IMR-90 (cell line): ENCODE data around the gene LNX1. TPM values are rescaled to one million over a fixed set of nuclear protein-coding genes. Genes with fewer than 3 reads are reported as not detected.
A peak's percentile ranks its signal among the peaks of the same experiment; 100 is the strongest.

ENCODE experiments used
- ATAC-seq: fragments of 200-7000 bp; cut with Tn5 transposase; 2 replicates; pipeline ENCODE4 v1.9.1; 2020; ENCODE audit warnings: low read depth, mild to moderate bottlenecking, moderate library complexity
- BruUV-seq: library from RNA; stranded (reverse); fragments of 400-500 nt; replicated peaks from 2 replicates; lab custom pipeline; 2021; lab: Mats Ljungman, UMichigan
- CTCF ChIA-PET: fragments of 300-600 bp; formaldehyde crosslinking; extraction: SDS; loops from one replicate; lab custom pipeline; 2021; ENCODE audit warnings: antibody characterized with exemption; lab: Yijun Ruan, JAX
- POLR2A ChIA-PET: fragments of 300-600 bp; sonication (Branson Sonifier 250); formaldehyde crosslinking; loops from one replicate; lab custom pipeline; 2022; ENCODE audit warnings: antibody characterized with exemption; ENCODE audit not compliant: unreplicated experiment; lab: Charles Lee
- DNase-seq: peaks from one replicate; pipeline ENCODE4 v3.0.0; 2013
- H2AFZ ChIP-seq: replicated peaks from 2 replicates; pipeline ENCODE3; 2013; ENCODE audit warnings: low read length, mild to moderate bottlenecking; ENCODE audit not compliant: poor library complexity
- H2AK5ac ChIP-seq: 2 replicates; pipeline ENCODE4 v1.6.1; 2013; ENCODE audit warnings: low read depth, low read length, inconsistent platforms
- H2AK9ac ChIP-seq: replicated peaks from 2 replicates; pipeline ENCODE3; 2013; ENCODE audit warnings: mild to moderate bottlenecking, low read depth, low read length, moderate library complexity; ENCODE audit not compliant: poor library complexity
- H2BK120ac ChIP-seq: 2 replicates; pipeline ENCODE4 v1.6.1; 2013; ENCODE audit warnings: low read depth, low read length, inconsistent platforms
- H2BK15ac ChIP-seq: 3 replicates; pipeline ENCODE4 v1.6.1; 2013; ENCODE audit warnings: low read depth, low read length, inconsistent platforms
- H2BK20ac ChIP-seq: 2 replicates; pipeline ENCODE4 v1.6.1; 2013; ENCODE audit warnings: low read depth, mild to moderate bottlenecking, inconsistent platforms, low read length, moderate library complexity
- H2BK5ac ChIP-seq: 2 replicates; pipeline ENCODE4 v1.6.1; 2013; ENCODE audit warnings: mild to moderate bottlenecking, low read depth, low read length, inconsistent platforms; ENCODE audit not compliant: poor library complexity, severe bottlenecking
- H3K14ac ChIP-seq: replicated peaks from 2 replicates; pipeline ENCODE4 v1.6.1; 2013; ENCODE audit warnings: low read depth, low read length, inconsistent platforms
- H3K18ac ChIP-seq: 2 replicates; pipeline ENCODE4 v1.6.1; 2013; ENCODE audit warnings: low read depth, low read length, control low read depth
- H3K23ac ChIP-seq: 2 replicates; pipeline ENCODE4 v1.6.1; 2013; ENCODE audit warnings: low read depth, low read length, inconsistent platforms
- H3K27ac ChIP-seq: 2 replicates; pipeline ENCODE4 v1.5.1; 2013; ENCODE audit warnings: mild to moderate bottlenecking, control low read depth, low read length; ENCODE audit not compliant: insufficient read depth
- H3K27me3 ChIP-seq: 2 replicates; pipeline ENCODE4 v1.6.1; 2013; ENCODE audit warnings: low read length; ENCODE audit not compliant: control insufficient read depth, insufficient read depth
- H3K36me3 ChIP-seq: 2 replicates; pipeline ENCODE4 v1.6.1; 2013; ENCODE audit warnings: low read length, mixed read lengths; ENCODE audit not compliant: control insufficient read depth, insufficient read depth
- H3K4ac ChIP-seq: 2 replicates; pipeline ENCODE4 v1.6.1; 2013; ENCODE audit warnings: low read depth, low read length, inconsistent platforms
- H3K4me1 ChIP-seq: 2 replicates; pipeline ENCODE4 v1.6.1; 2013; ENCODE audit warnings: low read length, mixed read lengths; ENCODE audit not compliant: control insufficient read depth, insufficient read depth
- H3K4me2 ChIP-seq: 2 replicates; pipeline ENCODE4 v1.6.1; 2013; ENCODE audit warnings: low read depth, mild to moderate bottlenecking, control low read depth, low read length, moderate library complexity
- H3K4me3 ChIP-seq: 2 replicates; pipeline ENCODE4 v1.5.1; 2013; ENCODE audit warnings: low read depth, mild to moderate bottlenecking, control low read depth, low read length, moderate library complexity; ENCODE audit not compliant: insufficient read depth
- H3K56ac ChIP-seq: 2 replicates; pipeline ENCODE4 v1.6.1; 2013; ENCODE audit warnings: low read length, inconsistent platforms; ENCODE audit not compliant: insufficient read depth; ENCODE audit errors: extremely low read depth
- H3K79me1 ChIP-seq, 2 experiments: 2 replicates each; pipeline ENCODE4 v1.6.1; 2013; ENCODE audit warnings: low read length in 2 of 2, inconsistent platforms in 1 of 2, low read depth in 1 of 2
- H3K9ac ChIP-seq: 2 replicates; pipeline ENCODE4 v1.6.1; 2013; ENCODE audit warnings: low read depth, low read length, control low read depth
- H3K9me1 ChIP-seq: 2 replicates; pipeline ENCODE4 v1.6.1; 2013; ENCODE audit warnings: low read length, inconsistent platforms; ENCODE audit not compliant: insufficient read depth
- H3K9me3 ChIP-seq: 2 replicates; pipeline ENCODE4 v1.6.1; 2013; ENCODE audit warnings: low read length; ENCODE audit not compliant: control insufficient read depth, insufficient read depth
- H4K20me1 ChIP-seq: 2 replicates; pipeline ENCODE4 v1.6.1; 2013; ENCODE audit warnings: low read length, inconsistent platforms; ENCODE audit not compliant: insufficient read depth
- H4K5ac ChIP-seq: 2 replicates; pipeline ENCODE4 v1.6.1; 2013; ENCODE audit warnings: mild to moderate bottlenecking, low read depth, low read length, control low read depth
- H4K8ac ChIP-seq, 2 experiments: 2 replicates each; pipeline ENCODE4 v1.6.1; 2013; ENCODE audit warnings: low read depth in 2 of 2, low read length in 2 of 2, control low read depth in 1 of 2, inconsistent platforms in 1 of 2
- H4K91ac ChIP-seq: 2 replicates; pipeline ENCODE4 v1.6.1; 2013; ENCODE audit warnings: low read depth, low read length, inconsistent platforms; ENCODE audit not compliant: insufficient read depth
- BHLHE40 ChIP-seq: fragments of 150-350 bp; IDR thresholded peaks from 2 replicates; pipeline ENCODE4 v1.6.1; 2016; ENCODE audit warnings: mild to moderate bottlenecking, low read depth, low read length
- CEBPB ChIP-seq: IDR thresholded peaks from 2 replicates; pipeline ENCODE4 v1.6.1; 2012; ENCODE audit warnings: low read depth, low read length, improper control_type of control experiment
- CHD1 ChIP-seq: IDR thresholded peaks from 2 replicates; pipeline ENCODE4 v1.6.1; 2012; ENCODE audit warnings: low read depth, low read length, improper control_type of control experiment
- CTCF ChIP-seq: conservative IDR thresholded peaks from 2 replicates; pipeline ENCODE4 v1.5.1; 2012; ENCODE audit warnings: mild to moderate bottlenecking, low read depth, low read length, improper control_type of control experiment
- ELK1 ChIP-seq: fragments of 150-350 bp; IDR thresholded peaks from 2 replicates; pipeline ENCODE4 v1.6.1; 2016; ENCODE audit warnings: low read depth, mild to moderate bottlenecking, low read length, moderate library complexity, borderline replicate concordance
- FOS ChIP-seq: fragments of 150-350 bp; IDR thresholded peaks from 2 replicates; pipeline ENCODE4 v1.6.1; 2016; ENCODE audit warnings: low read depth, low read length
- MAFK ChIP-seq: IDR thresholded peaks from 2 replicates; pipeline ENCODE4 v1.6.1; 2012; ENCODE audit warnings: low read depth, low read length, improper control_type of control experiment
- MAZ ChIP-seq: IDR thresholded peaks from 2 replicates; pipeline ENCODE4 v1.6.1; 2012; ENCODE audit warnings: low read depth, mild to moderate bottlenecking, low read length, improper control_type of control experiment, moderate library complexity, borderline replicate concordance
- MXI1 ChIP-seq: IDR thresholded peaks from 2 replicates; pipeline ENCODE4 v1.6.1; 2012; ENCODE audit warnings: low read depth, mild to moderate bottlenecking, low read length, moderate library complexity, borderline replicate concordance
- NFE2L2 ChIP-seq: fragments of 150-350 bp; IDR thresholded peaks from 2 replicates; pipeline ENCODE4 v1.6.1; 2016; ENCODE audit warnings: low read depth, mild to moderate bottlenecking, low read length
- POLR2A ChIP-seq: IDR thresholded peaks from 2 replicates; pipeline ENCODE4 v1.6.1; 2012; ENCODE audit warnings: mild to moderate bottlenecking, low read depth, low read length
- RAD21 ChIP-seq: IDR thresholded peaks from 2 replicates; pipeline ENCODE4 v1.6.1; 2012; ENCODE audit warnings: low read length, improper control_type of control experiment
- RCOR1 ChIP-seq: IDR thresholded peaks from 2 replicates; pipeline ENCODE4 v1.6.1; 2012; ENCODE audit warnings: mild to moderate bottlenecking, low read length, improper control_type of control experiment; ENCODE audit not compliant: insufficient replicate concordance
- RFX5 ChIP-seq: IDR thresholded peaks from 2 replicates; pipeline ENCODE4 v1.8.0; 2012; ENCODE audit warnings: low read depth, mild to moderate bottlenecking, low read length, moderate library complexity
- SMC3 ChIP-seq: fragments of 150-350 bp; IDR thresholded peaks from 2 replicates; pipeline ENCODE4 v1.6.1; 2016; ENCODE audit warnings: low read depth, mild to moderate bottlenecking, antibody characterized with exemption, low read length, moderate library complexity
- USF2 ChIP-seq: fragments of 150-350 bp; IDR thresholded peaks from 2 replicates; pipeline ENCODE4 v1.6.1; 2017; ENCODE audit warnings: mild to moderate bottlenecking, antibody characterized with exemption, low read length, low read depth
- WGBS, 2 experiments: methylation state at CpG; one replicate each; pipeline versions ENCODE4 v1.1.5 to v1.1.7; 2013; ENCODE audit warnings: missing lambda C conversion rate in 2 of 2; ENCODE audit not compliant: insufficient read length in 1 of 2; ENCODE audit errors: extremely low coverage in 2 of 2; 5-methylcytosine and 5-hydroxymethylcytosine counted together
- dilution Hi-C: fragments of 300-500 bp; cut with HindIII; formaldehyde crosslinking; loops from one replicate; pipeline ENCODE4 v1.14.3; 2018; ENCODE audit warnings: low sequenced_read_pairs; ENCODE audit not compliant: unreplicated experiment
- in situ Hi-C: fragments of 300-500 bp; cut with MboI; formaldehyde crosslinking; loops from 3 replicates; pipeline ENCODE4 v1.14.3; 2019; ENCODE audit warnings: low sequenced_read_pairs, inconsistent platforms, mixed read lengths
- intact Hi-C: fragments of 100-400 bp; cut with micrococcal nuclease; formaldehyde crosslinking; loops from 2 replicates; pipeline ENCODE4 v1.10.0; 2022
- polyA plus RNA-seq, 3 experiments: library from polyadenylated mRNA; depleted of rRNA; stranded (reverse); fragments of >200 nt; gene quantifications; 2 replicates each; pipeline ENCODE4 v1.2.3, GENCODE V29; 2012; ENCODE audit warnings: low replicate concordance in 1 of 3
- total RNA-seq: library from RNA; depleted of rRNA; stranded (reverse); fragments of >200 nt; gene quantifications from 2 replicates; pipeline ENCODE4 v1.2.3, GENCODE V29; 2012

The LNX1 gene
- total and polyA plus RNA-seq, 2 of the 4 experiments (the other 2 are of a cell fraction), result 0.15 to 0.36 TPM

- WGBS, 2 experiments, result no CpG with 5 or more reads among the region's 2 CpGs
- peak overlapping the region; percentile 59; the same call in 1 of the 2 replicates for H3K14ac ChIP-seq
- H4K5ac ChIP-seq, result peak overlapping the region; percentile 37; the same call in 1 of the 2 replicates
- intact Hi-C loops, result no loop called here
- POLR2A ChIA-PET, result interaction anchor here (0.5 kb wide), 1 partner anchor 883 kb away, joined by 15 read pairs; no protein-coding TSS in a partner anchor
- peaks cover 18% of the 10 kb centered on the region for H3K4me1 ChIP-seq
- H3K23ac ChIP-seq, result peak overlapping the region; percentile 9; the same call in 1 of the 2 replicates
- peaks cover 16% of the 10 kb centered on the region for H3K9me1 ChIP-seq
- no peak overlapping the region for H2AK9ac ChIP-seq
- no peaks in the 10 kb centered on the region for H3K9me3 ChIP-seq
- H3K27me3 ChIP-seq, result no peaks in the 10 kb centered on the region
- H3K4me3 ChIP-seq, result no peak overlapping the region
- in situ Hi-C loops, result no loop called here
- peak overlapping the region; percentile 57; the same call in 1 of the 2 replicates for H2BK20ac ChIP-seq
- dilution Hi-C loops, result no loop called here
- peak overlapping the region in 1 of 2 experiments; percentile 30; a peak in 1 of 4 replicates for H4K8ac ChIP-seq
- CTCF ChIA-PET, result no interaction called here
- no peak for TF ChIP-seq SMC3
- no peak for TF ChIP-seq ELK1
- TF ChIP-seq MXI1, result no peak
- TF ChIP-seq MAZ, result no peak
- TF ChIP-seq NFE2L2, result no peak
- TF ChIP-seq CHD1, result no peak
- TF ChIP-seq USF2, result no peak
- TF ChIP-seq POLR2A, result no peak
- TF ChIP-seq MAFK, result no peak
- TF ChIP-seq CEBPB, result no peak
- no peak for TF ChIP-seq RAD21
- TF ChIP-seq RCOR1, result no peak
- TF ChIP-seq CTCF, result no peak
- no peak for TF ChIP-seq FOS
- TF ChIP-seq BHLHE40, result no peak
- TF ChIP-seq RFX5, result no peak
- H3K4me2 ChIP-seq, result peak overlapping the region; percentile 37; the same call in 1 of the 2 replicates
- ATAC-seq (no peak), DNase-seq (no peak)
- no peaks in the 10 kb centered on the region for H4K20me1 ChIP-seq
- BruUV-seq, result no TSS peak
- peak overlapping the region; percentile 82 for H3K4ac ChIP-seq
- H2AFZ ChIP-seq, result no peak overlapping the region
- peak overlapping the region; percentile 79; the same call in 2 of the 3 replicates for H2BK15ac ChIP-seq
- H3K79me1 ChIP-seq, result no peaks in the 10 kb centered on the region
- peak overlapping the region; percentile 66; the same call in 1 of the 2 replicates for H4K91ac ChIP-seq
- peak overlapping the region; percentile 77; the same call in 1 of the 2 replicates for H3K18ac ChIP-seq
- H3K9ac ChIP-seq, result no peak overlapping the region
- no peak overlapping the region for H3K56ac ChIP-seq
- no peak overlapping the region for H2AK5ac ChIP-seq
- H2BK120ac ChIP-seq, result peak overlapping the region; percentile 75
- H3K27ac ChIP-seq, result no peak overlapping the region
- H3K36me3 ChIP-seq, result no peaks in the 10 kb centered on the region
- peak overlapping the region; percentile 52 for H2BK5ac ChIP-seq
Measured at GRCh38 chr4:53536328-53536727, 55.0 kb downstream of the LNX1 start.
